CD4-positive, alpha-beta memory T cell (primary cell): ENCODE data around the gene GPC6. TPM values are rescaled to one million over a fixed set of nuclear protein-coding genes. Genes with fewer than 3 reads are reported as not detected.

ENCODE experiments used
- CTCF ChIA-PET: fragments of 350-600 bp; sonication (Branson Sonifier 250); formaldehyde crosslinking; loops from one replicate; lab custom pipeline; 2021; ENCODE audit warnings: inconsistent platforms; ENCODE audit not compliant: partially characterized antibody; lab: Charles Lee
- POLR2A ChIA-PET: fragments of 350-600 bp; sonication (Branson Sonifier 250); formaldehyde crosslinking; loops from one replicate; lab custom pipeline; 2021; ENCODE audit not compliant: partially characterized antibody; lab: Charles Lee
- DNase-seq, 5 donors: peaks; one replicate each; pipeline versions ENCODE4 v3.0.0 to v3.0.0-alpha.2; 2020 to 2022; ENCODE audit warnings: mixed read lengths in 1 of 5
- H3K27ac ChIP-seq: one replicate; pipeline ENCODE4 v1.7.0; 2013; ENCODE audit warnings: low read depth, low read length
- H3K27me3 ChIP-seq: 2 replicates; pipeline ENCODE4 v1.7.0; 2013; ENCODE audit warnings: mild to moderate bottlenecking, low read length, moderate library complexity; ENCODE audit not compliant: insufficient read depth
- H3K36me3 ChIP-seq: 2 replicates; pipeline ENCODE4 v1.7.0; 2013; ENCODE audit warnings: mild to moderate bottlenecking, low read length, moderate library complexity; ENCODE audit not compliant: insufficient read depth
- H3K4me1 ChIP-seq: 2 replicates; pipeline ENCODE4 v1.7.0; 2013; ENCODE audit warnings: mild to moderate bottlenecking, low read length, moderate library complexity; ENCODE audit not compliant: insufficient read depth
- H3K4me3 ChIP-seq, 2 donors: one replicate each; pipeline ENCODE4 v1.7.0; 2013; ENCODE audit warnings: low read length in 2 of 2, mild to moderate bottlenecking in 1 of 2
- H3K9me3 ChIP-seq, 2 donors: one replicate each; pipeline ENCODE4 v1.7.0; 2013; ENCODE audit warnings: low read length in 2 of 2, control low read depth in 1 of 2; ENCODE audit not compliant: control insufficient read depth in 1 of 2
- H3K27ac Mint-ChIP-seq, 7 donors: one replicate each; pipeline ENCODE4 v1.8.0; 2020 to 2021; ENCODE audit warnings: mixed read lengths in 7 of 7, mild to moderate bottlenecking in 6 of 7, inconsistent platforms in 3 of 7, moderate library complexity in 3 of 7
- H3K27me3 Mint-ChIP-seq, 2 donors: one replicate each; pipeline ENCODE4 v1.8.0; 2020 to 2021; ENCODE audit warnings: mixed read lengths in 2 of 2
- H3K36me3 Mint-ChIP-seq, 2 donors: one replicate each; pipeline ENCODE4 v1.8.0; 2020 to 2021; ENCODE audit warnings: mixed read lengths in 2 of 2, inconsistent platforms in 1 of 2, mild to moderate bottlenecking in 1 of 2
- H3K4me1 Mint-ChIP-seq, 4 donors: one replicate each; pipeline ENCODE4 v1.8.0; 2020 to 2021; ENCODE audit warnings: mixed read lengths in 4 of 4, mild to moderate bottlenecking in 1 of 4
- H3K4me3 Mint-ChIP-seq, 8 donors: one replicate each; pipeline ENCODE4 v1.8.0; 2020 to 2021; ENCODE audit warnings: mixed read lengths in 8 of 8, mild to moderate bottlenecking in 7 of 8, moderate library complexity in 6 of 8, inconsistent platforms in 3 of 8
- H3K9me3 Mint-ChIP-seq, 8 donors: one replicate each; pipeline ENCODE4 v1.8.0; 2020 to 2021; ENCODE audit warnings: mixed read lengths in 8 of 8, mild to moderate bottlenecking in 5 of 8, inconsistent platforms in 3 of 8, moderate library complexity in 1 of 8
- intact Hi-C: fragments of 100-400 bp; cut with micrococcal nuclease; formaldehyde crosslinking; loops from one replicate; pipeline ENCODE4 v1.15.1; 2023
- polyA plus RNA-seq, 2 donors: library from polyadenylated mRNA; unstranded; fragments of 300-500 nt; fragmentation: Illumina TruSeq; gene quantifications; one replicate each; pipeline ENCODE4 v1.2.3, GENCODE V29; 2021
- total RNA-seq, 2 experiments: library from RNA; stranded (reverse); gene quantifications; one replicate each; pipeline ENCODE4 v1.2.3, GENCODE V29; 2021

GPC6 gene
- total and polyA plus RNA-seq, 4 experiments from 2014 or later: not detected

DNA sequence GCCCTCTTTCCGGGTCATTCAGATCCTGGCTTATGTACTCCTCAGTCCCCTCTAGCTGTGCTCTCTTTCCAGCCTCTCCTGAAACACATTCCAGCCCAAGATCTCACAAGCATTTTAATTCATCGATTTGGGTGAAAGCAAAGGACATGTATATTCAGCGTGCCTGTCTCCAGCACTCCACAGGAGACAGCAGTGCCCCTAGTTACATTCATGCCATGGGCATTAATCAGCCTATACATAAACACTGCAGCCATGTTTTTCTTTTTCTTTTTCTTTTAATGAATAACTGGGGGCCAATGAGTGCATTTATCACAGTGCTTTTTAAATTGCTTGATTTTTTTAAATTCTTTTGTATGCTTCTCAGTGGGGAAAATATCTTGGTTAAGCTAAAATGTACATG is 1053.7 kb downstream of the GPC6 start:
- Mint-ChIP-seq H3K27ac (no peak overlapping the region), H3K9me3 (peaks cover 4 to 13% (median 7%) of the 10 kb centered on the region in 8 donors), H3K4me1 (no peaks in the 10 kb centered on the region), H3K36me3 (peaks cover 0 to 3% of the 10 kb centered on the region in 2 donors), H3K4me3 (no peak overlapping the region), H3K27me3 (peaks cover 11 to 15% of the 10 kb centered on the region in 2 donors)
- Histone ChIP-seq H3K27ac (no peak overlapping the region), H3K9me3 (no peaks in the 10 kb centered on the region), H3K4me3 (no peak overlapping the region), H3K27me3 (no peaks in the 10 kb centered on the region), H3K36me3 (no peaks in the 10 kb centered on the region), H3K4me1 (no peaks in the 10 kb centered on the region)
- ChIA-PET POLR2A (no interaction called here), CTCF (interaction anchor here (0.6 kb wide), 1 partner anchor 9 kb away, joined by 5 read pairs; no protein-coding TSS in a partner anchor)
- intact Hi-C loops: no loop called here
- DNase-seq: no peak

GRCh38 chr13:94280845-94281244 is 1054.2 kb downstream of the GPC6 start:
- peaks cover 4 to 13% (median 7%) of the 10 kb centered on the region in 8 donors for H3K9me3 Mint-ChIP-seq
- peaks cover 11 to 15% of the 10 kb centered on the region in 2 donors for H3K27me3 Mint-ChIP-seq
- no peak overlapping the region for H3K4me3 Mint-ChIP-seq
- DNase-seq: no peak
- H3K36me3 Mint-ChIP-seq: peaks cover 0 to 3% of the 10 kb centered on the region in 2 donors
- ChIA-PET POLR2A (no interaction called here), CTCF (no interaction called here)
- H3K4me3 ChIP-seq: no peak overlapping the region
- no peaks in the 10 kb centered on the region for H3K27me3 ChIP-seq
- H3K4me1 ChIP-seq: no peaks in the 10 kb centered on the region
- H3K4me1 Mint-ChIP-seq: no peaks in the 10 kb centered on the region
- no peak overlapping the region for H3K27ac Mint-ChIP-seq
- H3K27ac ChIP-seq: no peak overlapping the region
- intact Hi-C loops: no loop called here
- no peaks in the 10 kb centered on the region for H3K36me3 ChIP-seq
- H3K9me3 ChIP-seq: no peaks in the 10 kb centered on the region

- Mint-ChIP-seq H3K27ac (no peak overlapping the region), H3K36me3 (no peaks in the 10 kb centered on the region), H3K9me3 (peaks cover 0 to 2% (median 0%) of the 10 kb centered on the region in 8 donors), H3K4me1 (no peaks in the 10 kb centered on the region), H3K4me3 (no peak overlapping the region), H3K27me3 (peaks cover 3% of the 10 kb centered on the region in 2 donors)
- no peaks in the 10 kb centered on the region for H3K9me3 ChIP-seq
- no peak for DNase-seq
- CTCF ChIA-PET: no interaction called here
- H3K36me3 ChIP-seq: no peaks in the 10 kb centered on the region
- H3K27ac ChIP-seq: no peak overlapping the region
- POLR2A ChIA-PET: no interaction called here
- no peaks in the 10 kb centered on the region for H3K27me3 ChIP-seq
- no peak overlapping the region for H3K4me3 ChIP-seq
- intact Hi-C loops: no loop called here
- no peaks in the 10 kb centered on the region for H3K4me1 ChIP-seq
Measured at GRCh38 chr13:94286581-94286980, 1060.0 kb downstream of the GPC6 start.

DNA sequence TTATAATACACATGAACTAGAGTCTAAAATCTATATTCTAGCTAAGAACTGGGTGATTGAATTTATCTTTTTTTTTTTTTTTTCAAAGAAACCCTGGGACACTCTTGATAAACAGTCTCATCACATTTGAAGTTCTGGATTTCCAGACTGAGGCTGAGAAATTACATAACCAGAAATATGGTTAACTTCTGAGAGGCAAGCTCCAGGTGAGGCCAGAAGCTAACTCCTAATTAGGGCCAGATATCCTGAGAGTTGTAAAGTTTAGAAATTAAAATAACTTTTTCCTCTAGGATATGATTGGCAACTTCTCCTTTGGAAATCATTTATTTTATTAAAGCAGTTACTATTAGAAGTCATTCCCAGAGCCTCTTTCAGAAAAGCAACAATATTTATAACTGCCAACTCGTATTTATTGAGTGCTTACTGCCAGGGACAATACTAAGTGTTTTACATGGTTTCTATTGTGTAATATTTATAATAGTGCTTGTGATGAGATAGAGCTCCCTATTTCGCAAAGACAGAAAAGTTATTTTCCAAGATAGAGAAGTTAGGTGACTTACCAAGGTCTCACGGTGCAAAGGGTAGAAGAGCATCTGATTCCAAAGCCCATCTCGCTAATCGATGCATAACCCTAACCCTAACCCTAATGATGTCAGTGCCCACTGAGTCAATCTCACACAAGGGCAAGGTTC is 1065.2 kb downstream of the GPC6 start:
- intact Hi-C loops: no loop called here
- H3K9me3 ChIP-seq: no peaks in the 10 kb centered on the region
- Mint-ChIP-seq H3K27me3 (peaks cover 0 to 5% of the 10 kb centered on the region in 2 donors), H3K36me3 (no peaks in the 10 kb centered on the region), H3K9me3 (peaks cover 0 to 2% (median 0%) of the 10 kb centered on the region in 8 donors), H3K4me3 (no peak overlapping the region), H3K4me1 (peaks cover 0 to 2% (median 0%) of the 10 kb centered on the region in 4 donors), H3K27ac (no peak overlapping the region)
- no peak overlapping the region for H3K4me3 ChIP-seq
- DNase-seq: no peak
- H3K4me1 ChIP-seq: no peaks in the 10 kb centered on the region
- H3K27ac ChIP-seq: no peak overlapping the region
- H3K36me3 ChIP-seq: no peaks in the 10 kb centered on the region
- ChIA-PET CTCF (interaction anchor here (1.5 kb wide), 1 partner anchor 23 kb away, joined by 3 read pairs; no protein-coding TSS in a partner anchor), POLR2A (no interaction called here)
- no peaks in the 10 kb centered on the region for H3K27me3 ChIP-seq

- Histone ChIP-seq H3K36me3 (no peaks in the 10 kb centered on the region), H3K4me3 (no peak overlapping the region), H3K9me3 (no peaks in the 10 kb centered on the region), H3K27ac (no peak overlapping the region), H3K27me3 (no peaks in the 10 kb centered on the region), H3K4me1 (no peaks in the 10 kb centered on the region)
- POLR2A ChIA-PET: no interaction called here
- no peak for DNase-seq
- intact Hi-C loops: no loop called here
- peaks cover 0 to 5% of the 10 kb centered on the region in 2 donors for H3K27me3 Mint-ChIP-seq
- CTCF ChIA-PET: interaction anchor here (1.5 kb wide), 1 partner anchor 22 kb away, joined by 3 read pairs; no protein-coding TSS in a partner anchor
- peaks cover 0 to 2% (median 0%) of the 10 kb centered on the region in 8 donors for H3K9me3 Mint-ChIP-seq
- H3K36me3 Mint-ChIP-seq: no peaks in the 10 kb centered on the region
- H3K27ac Mint-ChIP-seq: no peak overlapping the region
- peaks cover 0 to 2% (median 0%) of the 10 kb centered on the region in 4 donors for H3K4me1 Mint-ChIP-seq
- H3K4me3 Mint-ChIP-seq: no peak overlapping the region
Measured at GRCh38 chr13:94292323-94292640, 1065.7 kb downstream of the GPC6 start.

DNA sequence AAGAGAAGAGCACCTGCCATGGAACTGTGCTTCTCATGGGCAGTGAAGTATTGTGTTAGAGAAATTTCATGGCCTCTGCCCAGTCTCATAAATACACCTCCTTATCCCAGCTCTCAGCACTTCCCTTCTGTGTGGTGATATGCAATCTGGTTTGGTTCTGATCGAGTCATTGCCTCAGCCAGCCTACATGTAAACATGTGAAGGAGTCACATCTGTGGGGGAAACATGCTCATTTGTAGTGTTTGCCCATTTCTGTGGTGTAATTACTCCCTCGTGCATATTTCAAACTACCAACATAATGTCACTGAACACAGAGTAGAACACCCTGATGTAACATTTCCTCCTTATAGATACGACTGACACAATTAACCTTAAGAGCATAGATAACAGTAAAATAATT is 1069.9 kb downstream of the GPC6 start:
- Mint-ChIP-seq H3K27me3 (peaks cover 0 to 2% of the 10 kb centered on the region in 2 donors), H3K4me1 (peaks cover 0 to 2% (median 0%) of the 10 kb centered on the region in 4 donors), H3K36me3 (no peaks in the 10 kb centered on the region), H3K4me3 (no peak overlapping the region), H3K27ac (no peak overlapping the region), H3K9me3 (peaks cover 0 to 2% (median 0%) of the 10 kb centered on the region in 8 donors)
- DNase-seq: no peak
- Histone ChIP-seq H3K27me3 (no peaks in the 10 kb centered on the region), H3K9me3 (no peaks in the 10 kb centered on the region), H3K4me3 (no peak overlapping the region), H3K36me3 (no peaks in the 10 kb centered on the region), H3K4me1 (no peaks in the 10 kb centered on the region), H3K27ac (no peak overlapping the region)
- intact Hi-C loops: no loop called here
- POLR2A ChIA-PET: no interaction called here
- CTCF ChIA-PET: no interaction called here

- no peaks in the 10 kb centered on the region for H3K36me3 Mint-ChIP-seq
- Histone ChIP-seq H3K27me3 (no peaks in the 10 kb centered on the region), H3K36me3 (no peaks in the 10 kb centered on the region), H3K4me3 (no peak overlapping the region), H3K9me3 (no peaks in the 10 kb centered on the region), H3K27ac (no peak overlapping the region), H3K4me1 (no peaks in the 10 kb centered on the region)
- H3K9me3 Mint-ChIP-seq: no peaks in the 10 kb centered on the region
- DNase-seq: no peak
- H3K4me1 Mint-ChIP-seq: peaks cover 0 to 2% (median 0%) of the 10 kb centered on the region in 4 donors
- no peak overlapping the region for H3K4me3 Mint-ChIP-seq
- H3K27me3 Mint-ChIP-seq: no peaks in the 10 kb centered on the region
- ChIA-PET POLR2A (no interaction called here), CTCF (no interaction called here)
- intact Hi-C loops: no loop called here
- peak overlapping the region in 1 of 7 donors; percentile 26 for H3K27ac Mint-ChIP-seq
Measured at GRCh38 chr13:94298346-94298745, 1071.7 kb downstream of the GPC6 start.
